Right lobe of liver (tissue), 4 donors: Measurements from ENCODE around the gene MRPL49.

Experiments
- POLR2A ChIP-seq: fragments of 450-650 bp; IDR thresholded peaks from one replicate; pipeline ENCODE4 v1.6.1; 2017; ENCODE audit warnings: antibody characterized with exemption, mild to moderate bottlenecking
- TF ChIP-seq, protein P1 (sequence below), 4 donors: fragments of 200-600 bp in 3 of 4; fragments of 450-650 bp in 1 of 4; IDR thresholded peaks; one replicate each; pipeline versions ENCODE4 v1.5.1 to v1.8.0; 2016 to 2022; ENCODE audit warnings: antibody characterized with exemption in 4 of 4, mild to moderate bottlenecking in 2 of 4
- donor health status: DM: no; HTN: no; CAD: no.
- donor health status: DM: no; HTN: no; CAD: no.
- donor health status: DM: no; HTN: yes; CAD: no.

DNA sequence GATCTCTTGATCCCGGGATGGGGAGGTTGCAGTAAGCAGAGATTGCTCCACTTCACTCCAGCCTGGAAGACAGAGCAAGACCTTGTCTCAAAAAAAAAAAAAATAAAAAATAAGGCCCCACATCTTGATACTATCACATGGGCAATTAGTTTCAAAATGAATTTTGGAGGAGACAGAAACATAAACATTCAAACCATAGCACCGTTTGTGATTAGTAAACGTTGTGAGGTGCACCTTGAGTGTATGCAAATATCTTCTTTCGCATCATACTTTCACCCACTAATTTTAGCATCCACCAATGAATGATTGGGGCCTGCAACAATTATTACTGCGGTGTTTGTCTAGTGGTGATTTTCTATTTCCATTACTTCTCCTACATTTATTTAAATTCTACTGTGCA is 36.9 kb downstream of the MRPL49 start:
- TF ChIP-seq POLR2A, result no peak
- TF ChIP-seq, protein P1, sequence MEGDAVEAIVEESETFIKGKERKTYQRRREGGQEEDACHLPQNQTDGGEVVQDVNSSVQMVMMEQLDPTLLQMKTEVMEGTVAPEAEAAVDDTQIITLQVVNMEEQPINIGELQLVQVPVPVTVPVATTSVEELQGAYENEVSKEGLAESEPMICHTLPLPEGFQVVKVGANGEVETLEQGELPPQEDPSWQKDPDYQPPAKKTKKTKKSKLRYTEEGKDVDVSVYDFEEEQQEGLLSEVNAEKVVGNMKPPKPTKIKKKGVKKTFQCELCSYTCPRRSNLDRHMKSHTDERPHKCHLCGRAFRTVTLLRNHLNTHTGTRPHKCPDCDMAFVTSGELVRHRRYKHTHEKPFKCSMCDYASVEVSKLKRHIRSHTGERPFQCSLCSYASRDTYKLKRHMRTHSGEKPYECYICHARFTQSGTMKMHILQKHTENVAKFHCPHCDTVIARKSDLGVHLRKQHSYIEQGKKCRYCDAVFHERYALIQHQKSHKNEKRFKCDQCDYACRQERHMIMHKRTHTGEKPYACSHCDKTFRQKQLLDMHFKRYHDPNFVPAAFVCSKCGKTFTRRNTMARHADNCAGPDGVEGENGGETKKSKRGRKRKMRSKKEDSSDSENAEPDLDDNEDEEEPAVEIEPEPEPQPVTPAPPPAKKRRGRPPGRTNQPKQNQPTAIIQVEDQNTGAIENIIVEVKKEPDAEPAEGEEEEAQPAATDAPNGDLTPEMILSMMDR (IDR thresholded peaks at IDR 0.05), result no peak
